Measurements from ENCODE around the gene FER. TPM values are rescaled to one million over a fixed set of nuclear protein-coding genes. Genes with fewer than 3 reads are reported as not detected.
"Not testable (repeated sequence)": the region's sequence is repeated elsewhere in the genome, so short reads cannot be mapped to it uniquely, and the experiment has no call there.

FER gene
- polyA plus RNA-seq, 1 of the 3 experiments (the other 2 are of a cell fraction) = 1.8 TPM

DNA sequence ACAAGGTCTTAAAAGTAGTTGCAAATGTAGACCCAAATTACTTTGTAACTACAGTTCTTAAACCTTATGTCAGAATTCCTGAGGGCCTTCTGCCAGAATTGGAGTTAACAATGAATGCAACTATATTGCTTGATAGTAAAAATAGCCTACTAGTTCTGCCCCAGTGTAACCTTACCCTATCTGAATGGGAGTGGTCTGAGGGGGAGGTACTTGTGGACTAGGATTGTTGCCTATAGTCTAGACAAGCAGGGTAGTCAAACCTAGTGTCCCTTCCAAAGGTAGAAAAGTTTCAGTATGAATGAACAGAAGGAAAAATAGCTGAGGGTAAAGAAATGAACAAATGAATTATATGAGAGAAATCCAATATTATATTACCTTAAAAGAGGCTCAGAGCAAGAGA is 419.9 kb downstream of the FER start:
- Histone ChIP-seq H4K20me1 (ENCODE audit: insufficient read depth) (no peaks in the 10 kb centered on the region), H2AFZ (ENCODE audit: low read depth) (no peak overlapping the region), H3K4me2 (no peak overlapping the region), H3K9ac (no peak overlapping the region), H3K4me1 (ENCODE audit: control insufficient read depth in 1 of 2, insufficient read depth in 2 of 2, low read depth in 1 of 2, low read length in 1 of 2) (no peaks in the 10 kb centered on the region; a peak in 2 of 4 replicates), H3K9me2 (no peaks in the 10 kb centered on the region), H3F3A (replicated peaks; ENCODE audit: insufficient read depth) (no peaks in the 10 kb centered on the region), H3K4me3 (ENCODE audit: low read depth in 2 of 2, low read length in 1 of 2) (no peak overlapping the region), H3K79me2 (ENCODE audit: insufficient read depth) (no peaks in the 10 kb centered on the region), H3K27me3 (ENCODE audit: insufficient read depth) (no peaks in the 10 kb centered on the region), H3K9me3 (no peaks in the 10 kb centered on the region), H3K36me3 (replicated peaks in 1 of 2; ENCODE audit: control insufficient read depth in 1 of 2, insufficient read depth in 2 of 2, low read length in 1 of 2) (no peaks in the 10 kb centered on the region), H3K27ac (ENCODE audit: low read depth in 2 of 2, low read length in 1 of 2) (no peak overlapping the region)
- POLR2A ChIA-PET = no interaction called here
- CTCF ChIA-PET = no interaction called here
- TF ChIP-seq TCF12 (IDR thresholded peaks at IDR 0.05) = no peak
- TF ChIP-seq GATA2 (CRISPR knock-in tag; IDR thresholded peaks at IDR 0.05) = no peak
- TF ChIP-seq EP300 (IDR thresholded peaks at IDR 0.05; ENCODE audit: borderline replicate concordance in 1 of 2, low read depth in 1 of 2, low read length in 1 of 2) = no peak
- TF ChIP-seq TEAD4 (IDR thresholded peaks at IDR 0.05; ENCODE audit: borderline replicate concordance, insufficient read depth) = no peak
- no peak for TF ChIP-seq POLR2AphosphoS5 (IDR thresholded peaks at IDR 0.05; ENCODE audit: low read depth, low read length)
- TF ChIP-seq CHD2 (IDR thresholded peaks at IDR 0.05; ENCODE audit: low read length, partially characterized antibody) = no peak
- no peak for DNase-seq

GRCh38 chr5:109168151-109168550 is 420.5 kb downstream of the FER start:
- no peak for DNase-seq
- H3K4me3 ChIP-seq (ENCODE audit: low read depth in 2 of 2, low read length in 1 of 2) = no peak overlapping the region
- no peaks in the 10 kb centered on the region for H3K79me2 ChIP-seq (ENCODE audit: insufficient read depth)
- no peak overlapping the region for H3K4me2 ChIP-seq
- H4K20me1 ChIP-seq (ENCODE audit: insufficient read depth) = no peaks in the 10 kb centered on the region
- no peaks in the 10 kb centered on the region for H3K27me3 ChIP-seq (ENCODE audit: insufficient read depth)
- no peaks in the 10 kb centered on the region for H3K36me3 ChIP-seq (replicated peaks in 1 of 2; ENCODE audit: control insufficient read depth in 1 of 2, insufficient read depth in 2 of 2, low read length in 1 of 2)
- H3K9ac ChIP-seq = no peak overlapping the region
- no peak overlapping the region for H3K27ac ChIP-seq (ENCODE audit: low read depth in 2 of 2, low read length in 1 of 2)
- TF ChIP-seq USF2 (IDR thresholded peaks at IDR 0.05; ENCODE audit: borderline replicate concordance, low read depth, low read length) (no peak), RAD21 (IDR thresholded peaks at IDR 0.05; ENCODE audit: low read length) (no peak), NFIC (IDR thresholded peaks at IDR 0.05; ENCODE audit: borderline replicate concordance) (no peak), RXRA (IDR thresholded peaks at IDR 0.05; ENCODE audit: borderline replicate concordance, low read depth) (no peak)
- no peaks in the 10 kb centered on the region for H3K9me2 ChIP-seq
- H3K9me3 ChIP-seq = no peaks in the 10 kb centered on the region
- CTCF ChIA-PET = no interaction called here
- H3F3A ChIP-seq (replicated peaks; ENCODE audit: insufficient read depth) = no peaks in the 10 kb centered on the region
- POLR2A ChIA-PET = no interaction called here
- no peak overlapping the region for H2AFZ ChIP-seq (ENCODE audit: low read depth)
- H3K4me1 ChIP-seq (ENCODE audit: control insufficient read depth in 1 of 2, insufficient read depth in 2 of 2, low read depth in 1 of 2, low read length in 1 of 2) = no peaks in the 10 kb centered on the region; a peak in 2 of 4 replicates
- 91% methylated on average over 3 of the region's 3 CpGs for WGBS (ENCODE audit: low lambda C conversion rate)

DNA sequence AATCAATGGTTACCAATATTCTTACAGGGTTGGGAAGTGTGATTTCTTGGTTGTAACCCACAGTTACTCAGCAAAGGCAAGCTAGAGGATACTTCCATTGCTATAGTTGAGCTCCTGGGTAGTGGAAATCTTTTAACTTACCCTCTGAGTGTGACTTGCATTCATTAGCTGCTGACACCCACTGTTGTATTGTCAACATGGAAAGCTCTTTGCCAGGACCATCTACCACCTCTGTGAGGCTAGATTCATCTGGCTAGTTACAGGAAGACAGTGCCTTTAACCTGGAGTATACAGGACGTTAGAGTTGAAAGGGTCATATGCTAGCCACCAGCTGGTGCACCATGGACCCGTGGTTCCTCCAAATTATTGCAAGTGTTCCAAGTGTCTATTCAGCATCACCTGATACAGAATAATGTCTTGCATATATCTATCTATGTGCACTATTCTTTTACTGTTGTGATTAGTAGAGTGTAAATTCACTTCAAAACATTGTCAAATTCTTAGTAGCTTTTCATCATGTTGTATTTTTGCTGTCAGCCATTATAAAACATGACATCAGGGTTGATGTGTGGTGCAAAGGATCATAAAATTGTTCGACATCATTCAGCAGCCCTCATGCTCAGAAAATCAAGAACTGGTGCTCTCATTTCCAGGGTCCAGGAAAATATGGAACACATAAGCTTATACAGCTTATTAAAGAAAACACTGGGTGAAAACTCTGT is 423.1 kb downstream of the FER start:
- H3K9me2 ChIP-seq = no peaks in the 10 kb centered on the region
- H3K4me1 ChIP-seq (ENCODE audit: control insufficient read depth in 1 of 2, insufficient read depth in 2 of 2, low read depth in 1 of 2, low read length in 1 of 2) = no peaks in the 10 kb centered on the region; a peak in 2 of 4 replicates
- no peaks in the 10 kb centered on the region for H3F3A ChIP-seq (replicated peaks; ENCODE audit: insufficient read depth)
- no peaks in the 10 kb centered on the region for H3K36me3 ChIP-seq (replicated peaks in 1 of 2; ENCODE audit: control insufficient read depth in 1 of 2, insufficient read depth in 2 of 2, low read length in 1 of 2)
- no peaks in the 10 kb centered on the region for H3K9me3 ChIP-seq
- DNase-seq = no peak
- TF ChIP-seq RAD21 (IDR thresholded peaks at IDR 0.05; ENCODE audit: low read length) (no peak), TAF1 (IDR thresholded peaks at IDR 0.05; ENCODE audit: borderline replicate concordance, low read depth, low read length) (no peak)
- no peak overlapping the region for H3K4me2 ChIP-seq
- no peak overlapping the region for H3K4me3 ChIP-seq (ENCODE audit: low read depth in 2 of 2, low read length in 1 of 2)
- no peak overlapping the region for H3K27ac ChIP-seq (ENCODE audit: low read depth in 2 of 2, low read length in 1 of 2)
- H2AFZ ChIP-seq (ENCODE audit: low read depth) = no peak overlapping the region
- no peaks in the 10 kb centered on the region for H3K79me2 ChIP-seq (ENCODE audit: insufficient read depth)
- H3K27me3 ChIP-seq (ENCODE audit: insufficient read depth) = no peaks in the 10 kb centered on the region
- no peak overlapping the region for H3K9ac ChIP-seq
- ChIA-PET POLR2A (no interaction called here), CTCF (no interaction called here)
- H4K20me1 ChIP-seq (ENCODE audit: insufficient read depth) = no peaks in the 10 kb centered on the region
- WGBS (ENCODE audit: low lambda C conversion rate) = 94% methylated on average over 3 of the region's 3 CpGs

GRCh38 chr5:109171437-109172073 is 423.9 kb downstream of the FER start:
- H3K79me2 ChIP-seq (ENCODE audit: insufficient read depth); H3K27me3 ChIP-seq (ENCODE audit: insufficient read depth); H3F3A ChIP-seq (replicated peaks; ENCODE audit: insufficient read depth); H3K9ac ChIP-seq; POLR2A ChIA-PET; H4K20me1 ChIP-seq (ENCODE audit: insufficient read depth); H3K9me3 ChIP-seq; H3K36me3 ChIP-seq (replicated peaks in 1 of 2; ENCODE audit: control insufficient read depth in 1 of 2, insufficient read depth in 2 of 2, low read length in 1 of 2); H3K27ac ChIP-seq (ENCODE audit: low read depth in 2 of 2, low read length in 1 of 2); H2AFZ ChIP-seq (ENCODE audit: low read depth); H3K4me1 ChIP-seq (ENCODE audit: control insufficient read depth in 1 of 2, insufficient read depth in 2 of 2, low read depth in 1 of 2, low read length in 1 of 2); H3K4me3 ChIP-seq (ENCODE audit: low read depth in 2 of 2, low read length in 1 of 2); H3K4me2 ChIP-seq; H3K9me2 ChIP-seq; DNase-seq; CTCF ChIA-PET: not testable (repeated sequence)
- WGBS (ENCODE audit: low lambda C conversion rate) = 91% methylated on average over 3 of the region's 3 CpGs
